ENCODE data around the gene SNTB2.

GRCh38 chr16:69169051-69169450 lies 17.9 kb upstream of the SNTB2 start:
- no peak for TF ChIP-seq CTCF (conservative IDR thresholded peaks at IDR 0.05)
- no peak for TF ChIP-seq EZH2 (IDR thresholded peaks at IDR 0.05; ENCODE audit: low read depth)

Data from PC-9 (cell line).